Glomerular visceral epithelial cell (primary cell): ENCODE measurements around the gene VGLL2.
"Not testable (repeated sequence)": the region's sequence is repeated elsewhere in the genome, so short reads cannot be mapped to it uniquely, and the experiment has no call there.

Source experiments
- DNase-seq: peaks from one replicate; pipeline ENCODE4 v3.0.0-alpha.2; 2016; ENCODE audit errors: extremely low spot score

The VGLL2 gene, protein sequence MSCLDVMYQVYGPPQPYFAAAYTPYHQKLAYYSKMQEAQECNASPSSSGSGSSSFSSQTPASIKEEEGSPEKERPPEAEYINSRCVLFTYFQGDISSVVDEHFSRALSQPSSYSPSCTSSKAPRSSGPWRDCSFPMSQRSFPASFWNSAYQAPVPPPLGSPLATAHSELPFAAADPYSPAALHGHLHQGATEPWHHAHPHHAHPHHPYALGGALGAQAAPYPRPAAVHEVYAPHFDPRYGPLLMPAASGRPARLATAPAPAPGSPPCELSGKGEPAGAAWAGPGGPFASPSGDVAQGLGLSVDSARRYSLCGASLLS

DNA sequence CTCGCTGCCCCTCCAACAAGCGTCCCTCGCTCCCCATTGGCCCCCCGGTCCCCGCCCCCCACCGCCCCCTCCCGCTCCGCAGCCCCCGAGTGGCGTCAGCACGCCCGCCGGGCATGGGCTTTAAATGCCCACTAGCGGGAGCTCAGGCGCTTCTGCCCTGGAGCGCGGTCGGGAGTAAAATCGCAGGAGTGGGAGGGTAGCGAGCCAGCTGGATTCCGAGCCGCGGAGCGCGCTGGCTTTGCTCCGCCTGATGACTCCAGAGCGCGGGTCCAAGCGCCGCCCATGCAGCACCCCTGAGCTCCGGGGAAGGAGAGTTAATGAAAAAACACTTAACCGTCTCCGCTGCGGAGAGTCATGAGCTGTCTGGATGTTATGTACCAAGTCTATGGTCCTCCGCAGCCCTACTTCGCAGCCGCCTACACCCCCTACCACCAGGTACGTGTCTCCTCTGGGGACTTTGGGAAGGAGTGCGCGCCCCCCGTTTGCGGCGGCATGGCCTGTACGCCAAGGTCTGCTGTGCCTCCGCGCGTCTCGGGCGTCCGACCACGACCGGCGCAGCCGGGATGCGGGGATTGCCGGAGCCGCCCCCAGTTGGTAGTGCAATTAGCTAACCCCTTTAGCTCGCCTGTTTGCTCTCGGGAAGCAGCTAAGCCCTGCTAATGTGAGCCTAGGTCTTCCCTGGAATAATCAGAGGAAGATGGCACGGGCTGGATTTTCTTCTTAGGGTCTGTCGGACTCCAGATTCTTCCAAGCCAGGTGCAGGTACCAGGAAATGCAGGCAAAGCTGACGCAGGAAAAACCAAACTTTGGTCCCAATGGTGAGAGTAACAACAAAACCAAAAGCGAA lies at the start of gene VGLL2:
Gene VGLL2, plus strand, starts transcription at position 149 of the 847 bp plus-strand sequence. Its CDS starts 206 bp downstream, at position 355.
- DNase-seq = peak; percentile 51

DNA sequence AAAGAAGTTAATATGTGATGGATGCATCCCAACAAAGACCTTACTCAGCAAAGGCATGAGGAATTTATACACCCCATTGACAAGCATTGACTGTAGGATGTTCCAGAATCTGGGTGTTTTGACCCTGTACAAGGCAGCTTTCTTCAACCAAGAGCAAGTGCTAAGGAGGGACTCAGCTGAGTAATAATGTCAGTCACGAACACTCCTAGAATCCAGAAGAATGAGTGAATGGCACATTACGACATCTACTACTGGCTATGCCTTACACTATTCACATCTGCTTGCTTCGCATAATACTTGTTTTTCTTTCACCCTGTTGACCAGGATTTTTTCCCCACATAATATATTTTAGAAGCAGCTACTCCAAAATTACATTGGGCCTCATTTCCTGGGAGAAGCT lies 42.5 kb upstream of the VGLL2 start:
- no peak for DNase-seq

DNA sequence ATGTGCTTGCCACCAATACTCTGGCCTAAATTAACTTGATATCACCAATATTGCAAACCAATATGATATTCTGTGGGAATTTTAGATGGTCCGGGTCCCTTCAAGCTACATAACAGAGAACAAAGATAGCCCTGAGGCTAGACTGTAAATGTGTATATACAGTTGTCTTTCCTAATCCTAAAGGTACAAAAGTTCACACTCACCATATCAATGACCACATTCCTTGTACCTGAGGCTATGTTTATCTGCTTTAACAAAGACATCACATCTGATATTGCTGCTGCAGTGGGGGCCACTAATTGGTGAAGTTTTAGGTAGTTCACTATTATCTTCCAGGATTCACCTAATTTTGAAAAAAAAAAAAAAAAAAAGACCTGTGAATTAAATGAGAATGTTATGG lies 38.6 kb upstream of the VGLL2 start:
- no peak for DNase-seq

DNA sequence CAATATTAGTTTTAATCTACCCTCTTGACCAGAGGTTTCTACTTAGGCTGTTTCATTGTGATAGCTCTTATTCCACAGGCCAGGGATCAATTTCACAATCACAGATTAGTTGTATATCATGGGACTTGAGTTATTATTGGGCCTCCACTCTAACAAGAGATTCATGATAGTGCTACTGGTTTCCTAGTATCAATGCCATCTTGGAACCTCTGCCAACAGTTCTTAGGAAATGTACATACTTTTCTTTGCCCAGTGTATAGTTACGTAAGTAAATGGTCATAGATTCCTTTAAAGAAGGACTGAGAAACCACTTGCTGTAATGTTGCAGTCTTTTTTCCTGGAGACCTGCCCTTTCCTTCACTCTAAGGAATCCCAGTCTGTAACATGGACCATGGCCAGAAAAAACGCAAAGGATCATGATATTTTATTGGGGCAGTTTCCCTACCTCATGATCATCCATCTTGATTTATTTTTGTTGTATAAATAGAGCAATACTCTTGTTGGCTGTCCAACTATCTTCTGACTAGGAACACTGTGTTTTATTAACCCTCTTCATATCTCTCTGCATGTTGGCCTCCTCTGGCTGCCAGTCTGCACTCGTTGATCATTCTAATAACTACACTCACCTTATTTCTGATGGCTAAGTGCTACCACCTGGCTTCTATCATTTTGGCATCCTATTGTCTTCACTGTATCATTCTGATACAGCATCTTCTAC lies 38.0 kb upstream of the VGLL2 start:
- no peak for DNase-seq

DNA sequence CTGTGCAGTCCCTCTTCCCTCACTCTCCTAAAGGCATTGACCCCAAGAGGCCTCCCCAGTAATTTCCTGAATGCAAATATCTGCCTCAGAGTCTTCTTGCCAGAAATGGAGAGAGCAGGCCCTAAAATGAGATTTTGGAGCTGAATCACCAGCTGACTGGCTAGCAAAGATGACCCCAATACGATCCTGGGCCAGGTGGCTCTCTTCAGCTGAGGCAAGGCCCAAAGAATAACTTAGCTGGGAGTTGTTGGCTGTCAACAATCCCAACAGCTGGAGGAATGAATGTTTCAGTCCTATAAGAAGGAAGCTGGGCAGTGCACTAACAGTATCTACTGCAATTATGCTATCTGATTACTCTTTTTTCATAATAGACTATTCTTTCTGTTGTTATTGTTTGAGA lies 37.2 kb upstream of the VGLL2 start:
- no peak for DNase-seq

DNA sequence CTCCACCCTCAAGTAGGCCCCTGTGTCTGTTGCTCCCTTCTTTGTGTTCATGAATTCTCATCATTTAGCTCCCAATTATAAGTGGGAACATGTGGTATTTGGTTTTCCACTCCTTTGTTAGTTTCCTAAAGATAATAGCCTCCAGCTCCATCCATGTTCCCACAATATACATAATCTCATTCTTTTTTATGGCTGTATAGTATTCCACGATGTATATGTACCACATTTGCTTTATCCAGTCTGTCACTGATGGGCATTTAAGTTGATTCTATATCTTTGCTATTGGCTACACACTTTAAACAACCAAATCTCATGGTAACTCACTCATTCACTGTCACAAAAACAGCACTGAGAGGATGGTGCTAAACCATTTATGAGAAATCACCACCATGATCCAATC lies 35.5 kb upstream of the VGLL2 start:
- DNase-seq = no peak

DNA sequence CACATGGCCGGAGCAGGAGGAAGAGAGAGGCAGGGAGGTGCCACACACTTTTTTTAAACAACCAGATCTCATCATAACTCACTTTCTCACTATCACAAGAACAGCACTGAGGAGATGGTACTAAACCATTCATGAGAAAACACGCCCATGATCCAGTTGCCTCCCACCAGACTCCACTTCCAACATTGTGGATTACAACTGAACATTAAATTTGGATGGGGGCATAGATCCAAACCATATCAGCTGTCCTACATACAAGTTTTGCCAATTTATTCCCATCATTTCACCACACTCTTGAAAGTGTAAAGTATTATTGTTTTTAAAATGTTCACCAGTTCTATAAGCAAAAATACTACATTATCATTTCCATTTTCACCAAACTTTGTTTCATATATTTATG lies 33.9 kb upstream of the VGLL2 start:
- DNase-seq = no peak

DNA sequence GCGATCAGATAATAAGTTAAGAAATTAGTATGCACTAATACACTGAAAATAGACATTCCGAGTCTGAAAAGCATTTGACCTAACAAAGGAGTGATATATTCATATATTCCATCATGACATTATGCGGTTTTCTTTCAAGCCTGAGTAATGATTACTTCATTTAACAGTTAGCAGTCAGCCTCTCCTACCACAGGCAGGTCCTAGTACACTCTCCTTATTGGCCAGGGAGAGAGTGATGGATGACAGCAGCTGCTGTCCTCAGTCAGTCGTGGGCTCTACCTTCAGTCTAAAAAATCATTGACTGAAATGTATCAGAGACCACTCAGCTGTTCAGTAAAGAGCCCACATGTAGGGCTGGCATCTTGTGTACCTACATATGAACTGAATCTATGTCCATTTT lies 33.2 kb upstream of the VGLL2 start:
- no peak for DNase-seq

DNA sequence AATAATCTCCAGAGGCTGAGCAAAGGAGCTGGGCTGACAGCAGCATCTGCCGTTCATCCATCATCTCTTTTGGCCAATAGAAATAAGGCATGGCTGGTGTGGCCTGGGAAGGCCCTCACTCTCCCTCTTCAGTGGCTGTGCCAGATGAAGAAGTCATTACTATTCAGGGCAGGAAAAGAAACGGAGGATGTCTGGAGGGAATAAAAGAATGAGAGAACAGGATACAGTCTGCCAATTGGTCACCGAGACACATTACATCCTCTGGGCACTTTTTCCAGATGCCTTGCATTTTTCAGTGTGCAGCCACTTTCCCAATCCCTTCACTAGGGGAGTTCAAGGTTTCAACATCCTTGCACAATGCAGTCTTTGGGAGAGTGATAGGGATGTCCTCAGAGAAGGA lies 32.2 kb upstream of the VGLL2 start:
- no peak for DNase-seq

DNA sequence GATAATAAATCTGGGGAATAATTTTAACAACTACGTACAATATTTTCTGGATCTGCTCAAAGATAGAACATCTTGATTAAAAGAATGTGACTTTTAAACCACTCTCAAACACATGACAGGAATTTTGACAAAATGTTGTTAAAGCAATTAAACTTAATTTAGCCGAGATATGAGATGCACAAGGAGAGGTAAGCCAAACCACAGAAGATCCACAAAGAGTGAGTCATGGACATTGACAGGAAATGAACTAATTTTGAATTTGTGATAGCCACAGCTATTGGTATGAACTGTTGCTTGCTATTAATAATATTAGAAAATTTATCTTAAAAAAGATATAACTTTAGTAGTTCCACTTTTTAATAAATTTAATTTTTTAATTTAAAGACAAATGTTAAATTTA lies 27.8 kb upstream of the VGLL2 start:
- DNase-seq = peak; percentile 11

DNA sequence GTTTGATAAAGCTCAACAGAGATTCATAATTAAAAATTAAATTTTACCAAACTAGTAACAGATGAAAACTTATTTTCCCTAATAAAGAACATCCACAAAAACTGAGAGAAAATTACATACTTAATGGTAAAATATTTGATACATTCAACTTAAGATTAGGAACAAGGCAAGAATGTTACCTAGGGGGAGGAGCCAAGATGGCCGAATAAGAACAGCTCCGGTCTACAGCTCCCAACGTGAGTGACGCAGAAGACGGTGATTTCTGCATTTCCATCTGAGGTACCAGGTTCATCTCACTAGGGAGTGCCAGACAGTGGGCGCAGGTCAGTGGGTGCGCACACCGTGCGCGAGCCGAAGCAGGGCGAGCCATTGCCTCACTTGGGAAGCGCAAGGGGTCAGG lies 20.8 kb upstream of the VGLL2 start:
- DNase-seq = not testable (repeated sequence)

DNA sequence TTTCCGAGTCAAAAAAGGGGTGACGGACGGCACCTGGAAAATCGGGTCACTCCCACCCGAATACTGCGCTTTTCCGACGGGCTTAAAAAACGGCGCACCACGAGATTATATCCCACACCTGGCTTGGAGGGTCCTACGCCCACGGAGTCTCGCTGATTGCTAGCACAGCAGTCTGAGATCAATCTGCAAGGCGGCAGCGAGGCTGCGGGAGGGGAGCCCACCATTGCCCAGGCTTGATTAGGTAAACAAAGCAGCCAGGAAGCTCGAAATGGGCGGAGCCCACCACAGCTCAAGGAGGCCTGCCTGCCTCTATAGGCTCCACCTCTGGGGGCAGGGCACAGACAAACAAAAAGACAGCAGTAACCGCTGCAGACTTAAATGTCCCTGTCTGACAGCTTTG lies 20.4 kb upstream of the VGLL2 start:
- not testable (repeated sequence) for DNase-seq

DNA sequence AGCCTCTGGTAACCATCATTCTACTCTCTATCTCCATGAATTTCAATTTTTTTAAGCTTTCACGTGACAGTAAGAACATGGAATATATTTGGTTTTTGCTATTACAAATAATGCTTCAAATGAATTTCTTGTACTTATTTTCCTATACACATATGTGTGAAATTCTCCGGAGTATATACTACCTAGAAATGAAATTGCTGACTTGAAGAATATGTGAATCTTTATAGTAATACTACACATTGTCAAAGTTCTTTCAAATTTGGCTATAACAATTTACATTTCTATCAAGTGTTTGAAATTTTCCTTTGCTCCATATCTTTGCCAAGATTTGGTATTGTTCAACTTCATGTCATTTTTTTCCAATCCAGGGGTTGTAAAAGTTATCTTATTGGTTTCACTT lies 11.6 kb upstream of the VGLL2 start:
- DNase-seq = no peak

DNA sequence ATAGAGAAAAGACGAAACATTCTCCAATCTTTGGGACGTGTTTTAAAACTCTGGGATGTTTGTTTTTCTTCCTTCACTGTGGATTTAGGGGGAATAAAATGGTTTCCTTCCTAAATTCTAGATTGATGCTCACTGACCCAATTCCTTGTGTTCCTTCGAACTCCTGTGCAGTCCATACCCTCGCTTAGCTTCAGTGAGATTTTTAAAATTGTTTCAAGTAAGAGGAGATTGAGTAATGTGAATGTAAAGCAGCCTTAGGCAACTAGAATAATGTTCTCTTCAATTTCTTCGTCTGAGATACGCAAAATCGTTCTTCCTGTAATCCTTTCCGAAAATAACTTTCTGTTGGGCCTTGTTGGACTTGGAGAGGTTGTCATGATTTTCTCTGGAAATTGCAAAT lies 2.6 kb upstream of the VGLL2 start:
- no peak for DNase-seq

DNA sequence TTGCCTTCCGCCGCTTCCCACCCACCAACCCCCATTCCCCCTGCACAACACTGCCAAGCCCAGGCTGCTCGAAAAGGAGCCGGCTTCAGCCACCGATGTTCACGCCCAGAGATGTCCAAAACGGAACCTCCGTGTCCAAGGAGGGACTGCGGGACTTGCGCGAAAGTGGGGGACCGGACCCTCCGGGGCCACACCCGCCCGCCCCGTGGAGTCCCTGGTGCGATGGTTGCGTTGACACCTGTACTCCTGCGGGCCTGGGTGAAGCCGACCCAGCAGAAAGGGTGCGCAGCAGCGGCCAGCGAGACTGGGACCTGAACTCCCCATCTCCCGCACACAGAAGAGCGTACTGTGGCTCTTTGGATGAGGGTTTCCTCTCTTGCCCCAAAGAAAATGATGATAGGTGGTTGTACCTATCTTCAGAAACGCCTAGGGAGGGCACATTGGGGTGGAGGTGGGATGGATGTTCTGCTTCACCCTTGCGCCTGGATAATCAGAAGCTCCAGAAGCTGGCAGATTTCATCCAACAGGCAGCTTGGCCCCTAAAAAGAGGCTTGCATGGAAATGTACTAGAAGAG lies 1.9 kb upstream of the VGLL2 start:
- no peak for DNase-seq

DNA sequence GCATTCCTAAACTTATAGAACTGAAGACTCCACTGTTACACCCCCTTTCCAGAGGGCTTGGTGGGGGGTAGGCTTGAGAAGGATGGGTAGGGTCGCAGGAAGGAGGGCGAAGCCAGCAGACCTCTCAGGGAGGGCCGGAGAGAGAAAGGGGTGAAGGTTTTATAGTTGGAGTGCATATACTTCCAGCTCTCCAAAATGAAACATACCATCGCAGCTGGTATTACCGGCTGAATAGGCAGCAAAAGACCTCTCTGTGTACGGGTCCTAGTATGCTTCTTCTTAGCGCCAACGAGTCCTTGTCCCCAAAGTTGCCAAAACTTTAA lies 1.0 kb upstream of the VGLL2 start:
- DNase-seq = no peak

DNA sequence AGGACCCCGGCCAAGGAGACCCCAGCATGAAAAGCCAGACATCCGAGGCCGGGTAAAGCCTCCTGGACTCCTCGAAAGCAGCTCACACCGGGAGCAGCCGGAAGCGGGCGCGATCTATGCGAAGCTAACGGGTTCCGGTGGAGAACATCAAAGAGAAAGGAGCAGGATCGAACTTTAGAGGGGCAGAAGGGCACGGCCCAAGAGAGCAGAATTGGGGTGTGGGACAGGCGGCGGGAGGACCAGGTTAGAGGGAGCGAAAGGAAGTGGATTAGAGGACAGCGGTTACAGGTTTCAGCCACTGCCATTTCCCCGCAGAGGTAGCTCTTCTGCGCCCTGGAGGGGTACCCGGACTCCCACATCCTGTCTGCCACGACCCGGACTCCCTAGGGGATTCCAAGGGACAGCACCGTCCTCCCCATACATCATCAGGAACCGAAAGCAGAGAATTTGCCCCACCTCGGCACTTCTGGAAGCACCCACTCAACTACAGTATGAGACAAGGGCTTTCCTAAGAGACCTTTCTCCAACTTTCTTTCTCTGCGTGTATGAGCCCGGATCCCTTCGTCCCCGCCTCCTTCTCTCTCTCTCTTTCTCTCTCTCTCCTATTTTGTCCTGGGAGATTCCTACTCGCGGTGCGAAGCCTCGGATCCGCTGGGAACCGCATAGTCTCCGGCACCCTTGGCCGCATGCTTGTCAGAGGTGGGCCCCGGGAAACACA lies 507 bp upstream of the VGLL2 start:
- peak; percentile 14 for DNase-seq

DNA sequence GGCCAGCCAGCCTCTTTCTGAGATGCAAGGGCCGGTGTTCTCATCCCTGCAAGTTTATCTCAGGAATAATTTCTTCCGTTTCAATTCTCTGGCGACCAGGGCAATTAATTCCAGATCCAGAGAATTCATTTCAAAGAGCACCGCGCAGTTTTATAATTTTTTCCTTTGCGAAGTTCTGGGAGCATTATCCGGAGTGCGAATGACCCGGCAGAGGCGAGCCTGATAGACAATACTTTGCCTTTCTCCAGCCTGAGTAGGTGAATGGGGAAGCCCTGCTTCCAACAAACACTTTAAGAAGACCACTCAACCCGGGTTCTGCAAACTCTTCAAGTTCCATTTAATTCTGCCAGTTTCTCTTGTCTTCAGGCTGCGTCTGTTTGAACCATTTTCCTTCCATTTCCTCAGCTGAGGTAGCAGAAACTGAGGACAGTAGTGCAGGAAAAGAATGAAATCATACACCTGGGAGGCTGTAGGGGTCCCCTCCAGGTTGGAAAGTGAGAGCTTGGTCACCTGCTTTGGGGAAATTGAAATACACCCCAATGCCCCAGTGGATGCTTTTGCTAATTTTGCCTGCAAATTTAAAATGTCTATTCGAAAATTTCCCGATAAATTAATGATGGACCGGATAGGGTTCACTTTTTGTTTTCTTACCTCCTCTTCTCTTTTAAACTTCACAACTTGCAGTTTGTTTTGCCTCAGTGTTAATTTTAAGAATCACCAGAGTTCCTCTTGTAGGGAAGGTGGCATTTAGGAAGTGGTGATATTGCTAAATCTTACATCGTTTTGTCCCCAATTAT lies 1.1 kb downstream of the VGLL2 start:
- no peak for DNase-seq

DNA sequence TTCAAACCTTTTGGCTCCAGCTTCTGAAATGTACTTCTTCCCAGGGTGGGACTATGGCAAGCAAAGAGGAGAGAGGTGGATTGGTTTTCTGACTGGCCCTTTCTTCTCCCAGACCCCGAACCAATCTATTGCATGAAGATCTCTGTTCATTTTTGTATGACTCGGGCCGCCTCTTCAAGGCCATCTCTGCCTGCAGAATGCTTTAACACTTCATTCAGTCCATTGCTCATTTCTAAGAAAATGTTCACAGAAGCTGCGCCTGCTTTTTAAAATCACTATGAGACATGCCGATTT lies 1.6 kb downstream of the VGLL2 start:
- no peak for DNase-seq

DNA sequence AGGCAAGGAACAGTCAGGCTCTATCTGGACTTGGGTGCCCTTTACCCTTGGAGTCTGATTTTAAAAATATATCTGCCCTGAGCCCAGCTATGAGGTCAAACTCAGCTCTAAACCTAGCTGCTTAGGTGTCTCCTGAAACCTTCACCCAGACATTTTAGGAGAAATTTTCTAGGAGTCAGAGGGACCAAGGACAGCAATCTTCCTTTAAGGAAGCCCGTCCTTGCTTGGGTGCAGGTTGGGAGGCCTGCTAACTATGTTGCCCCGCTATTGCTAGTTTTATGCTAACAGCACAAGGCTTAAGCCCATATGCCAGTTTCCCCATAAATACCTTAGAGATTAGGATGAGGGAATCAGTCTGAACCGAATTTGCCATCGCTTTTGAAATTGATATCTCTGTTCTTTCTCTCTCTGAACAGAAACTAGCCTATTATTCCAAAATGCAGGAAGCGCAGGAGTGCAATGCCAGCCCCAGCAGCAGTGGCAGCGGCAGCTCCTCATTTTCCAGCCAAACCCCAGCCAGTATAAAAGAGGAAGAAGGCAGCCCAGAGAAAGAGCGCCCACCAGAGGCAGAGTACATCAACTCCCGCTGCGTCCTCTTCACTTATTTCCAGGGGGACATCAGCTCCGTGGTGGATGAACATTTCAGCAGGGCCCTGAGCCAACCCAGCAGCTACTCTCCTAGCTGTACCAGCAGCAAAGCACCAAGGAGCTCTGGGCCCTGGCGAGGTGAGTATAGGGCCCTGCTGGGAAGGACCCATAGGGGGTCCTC lies 2.6 kb downstream of the VGLL2 start:
- DNase-seq = no peak
